Stimulated activated naive B cell treated with anti-CD40 and anti-IgM and Interleukin-4, amounts not matched to agents 10 μg/mL and 1 μg/mL and 100 μg/mL, for 72 hours (primary cell): ENCODE measurements around the gene GIPC2.
"Not testable (repeated sequence)": the region's sequence is repeated elsewhere in the genome, so short reads cannot be mapped to it uniquely, and the experiment has no call there.

Experiments used
- ATAC-seq, 2 donors: fragments of 150-1000 bp; cut with Tn5 transposase; replicated peaks; 2 replicates each; pipeline ENCODE4 v1.10.0; 2021; ENCODE audit warnings: moderate library complexity in 1 of 2
- DNase-seq: peaks from one replicate; pipeline ENCODE4 v3.0.0; 2021
- H3K27ac Mint-ChIP-seq: one replicate; pipeline ENCODE4 v1.8.0; 2022; ENCODE audit warnings: mild to moderate bottlenecking, mixed read lengths
- H3K27me3 Mint-ChIP-seq, 2 donors: one replicate each; pipeline ENCODE4 v1.8.0; 2022; ENCODE audit warnings: mixed read lengths in 2 of 2
- H3K36me3 Mint-ChIP-seq, 2 donors: one replicate each; pipeline ENCODE4 v1.8.0; 2022; ENCODE audit warnings: mixed read lengths in 2 of 2, mild to moderate bottlenecking in 1 of 2
- H3K4me1 Mint-ChIP-seq, 2 donors: one replicate each; pipeline ENCODE4 v1.8.0; 2022; ENCODE audit warnings: mixed read lengths in 2 of 2, mild to moderate bottlenecking in 1 of 2
- H3K4me3 Mint-ChIP-seq, 2 donors: one replicate each; pipeline ENCODE4 v1.8.0; 2022; ENCODE audit warnings: mild to moderate bottlenecking in 2 of 2, mixed read lengths in 2 of 2, moderate library complexity in 1 of 2
- H3K9me3 Mint-ChIP-seq, 2 donors: one replicate each; pipeline ENCODE4 v1.8.0; 2022; ENCODE audit warnings: mixed read lengths in 2 of 2, mild to moderate bottlenecking in 1 of 2

The GIPC2 gene

DNA sequence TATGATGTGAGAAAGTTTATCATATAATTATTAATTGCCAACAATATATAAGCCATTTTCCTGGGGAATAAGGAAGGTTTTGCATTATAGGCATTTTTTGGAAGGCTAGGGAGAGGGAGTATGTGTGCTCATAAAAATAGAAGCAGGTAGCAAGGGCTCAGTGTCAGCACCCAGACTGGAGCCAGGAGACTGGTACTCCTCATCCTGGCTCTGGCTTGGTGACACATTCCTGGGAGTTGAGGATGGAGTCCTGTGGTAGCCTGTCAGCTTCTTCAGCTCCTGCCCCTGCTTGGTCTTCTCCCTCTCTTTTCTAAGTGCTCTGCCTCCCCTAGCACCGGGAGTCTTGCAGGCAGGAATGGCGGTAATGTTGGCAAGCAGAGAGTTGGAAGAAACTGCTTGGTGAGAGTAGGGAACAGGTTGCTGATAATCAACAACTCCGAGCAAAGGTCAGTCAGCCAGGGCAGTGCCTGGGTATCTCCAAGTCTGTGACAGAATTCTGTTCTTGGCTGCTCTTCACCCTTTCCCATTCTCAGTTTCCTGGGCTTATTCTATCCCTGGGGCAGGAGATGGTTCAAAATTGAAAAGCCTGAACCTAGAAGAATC, 23.0 kb downstream of the GIPC2 start:
- Mint-ChIP-seq H3K27me3 (peaks cover 6 to 7% of the 10 kb centered on the region in 2 donors), H3K9me3 (no peaks in the 10 kb centered on the region), H3K36me3 (no peaks in the 10 kb centered on the region), H3K4me3 (no peak overlapping the region), H3K4me1 (peaks cover 0 to 5% of the 10 kb centered on the region in 2 donors), H3K27ac (no peak overlapping the region)
- DNase-seq (no peak), ATAC-seq (no peak)

DNA sequence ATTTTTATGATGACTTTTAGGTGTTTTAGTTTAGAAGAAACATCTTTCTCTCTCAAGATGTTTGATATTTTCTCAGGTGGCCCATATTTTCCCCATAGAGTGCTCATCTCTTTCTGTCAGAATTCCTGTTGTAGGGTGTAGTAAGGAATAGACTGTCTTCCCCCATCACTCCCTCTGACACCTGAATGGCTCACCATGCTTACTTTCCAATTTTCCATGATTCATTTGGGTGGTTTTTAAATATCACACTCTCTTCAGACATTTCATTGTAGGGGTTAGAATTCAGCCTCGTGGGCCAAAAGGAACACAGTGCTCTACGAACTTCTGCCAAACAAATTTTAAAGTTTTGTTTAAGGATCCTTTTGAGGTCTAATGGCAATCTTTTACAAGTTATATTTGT, 24.0 kb downstream of the GIPC2 start:
- DNase-seq (no peak), ATAC-seq (no peak)
- Mint-ChIP-seq H3K9me3 (no peaks in the 10 kb centered on the region), H3K36me3 (no peaks in the 10 kb centered on the region), H3K4me3 (no peak overlapping the region), H3K27me3 (peaks cover 6 to 7% of the 10 kb centered on the region in 2 donors), H3K4me1 (peaks cover 0 to 5% of the 10 kb centered on the region in 2 donors), H3K27ac (no peak overlapping the region)

DNA sequence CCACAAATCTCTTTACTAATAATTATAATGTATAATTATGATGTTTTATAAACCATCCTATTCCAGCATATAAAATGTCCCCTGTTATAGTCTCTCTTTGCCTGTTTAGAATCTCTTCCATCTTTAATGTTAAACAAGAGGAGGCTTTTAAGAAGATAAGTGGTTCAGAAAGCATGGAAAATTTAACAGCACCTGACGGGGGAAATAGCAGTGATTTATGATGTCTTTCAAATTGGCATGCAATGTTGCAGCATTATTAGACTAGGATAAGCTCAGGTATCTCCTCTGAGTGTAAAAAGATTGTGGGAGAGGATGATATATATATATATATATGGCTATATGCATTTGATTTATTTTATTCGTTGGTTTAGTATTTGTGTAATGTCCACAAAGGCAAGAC, 24.4 kb downstream of the GIPC2 start:
- ATAC-seq (no peak), DNase-seq (no peak)
- Mint-ChIP-seq H3K36me3 (no peaks in the 10 kb centered on the region), H3K9me3 (no peaks in the 10 kb centered on the region), H3K27me3 (peaks cover 6 to 7% of the 10 kb centered on the region in 2 donors), H3K4me1 (peaks cover 0 to 5% of the 10 kb centered on the region in 2 donors), H3K27ac (no peak overlapping the region), H3K4me3 (no peak overlapping the region)

DNA sequence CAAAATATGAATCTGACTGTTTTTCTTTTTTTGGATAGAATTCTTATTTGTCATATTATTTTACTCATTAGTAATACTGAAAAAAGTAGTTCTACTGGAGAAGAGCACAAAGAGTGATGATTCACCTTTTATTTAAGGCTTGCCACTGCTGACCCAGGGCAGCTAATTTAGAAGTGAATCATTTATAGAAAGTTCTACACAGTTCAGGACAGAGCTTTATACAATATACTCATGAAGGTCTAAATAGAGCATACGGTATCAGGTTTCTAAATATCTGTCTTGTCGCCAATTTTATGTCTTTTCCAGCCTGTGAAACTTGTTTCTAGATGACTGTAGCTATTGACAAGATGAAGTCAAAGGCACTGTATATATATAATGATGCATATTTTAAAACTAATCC, 25.0 kb downstream of the GIPC2 start:
- no peak overlapping the region for H3K4me3 Mint-ChIP-seq
- peaks cover 6 to 7% of the 10 kb centered on the region in 2 donors for H3K27me3 Mint-ChIP-seq
- ATAC-seq, result peak in 1 of 2 donors; percentile 47
- peaks cover 0 to 5% of the 10 kb centered on the region in 2 donors for H3K4me1 Mint-ChIP-seq
- no peaks in the 10 kb centered on the region for H3K9me3 Mint-ChIP-seq
- no peaks in the 10 kb centered on the region for H3K36me3 Mint-ChIP-seq
- H3K27ac Mint-ChIP-seq, result no peak overlapping the region
- DNase-seq, result no peak

DNA sequence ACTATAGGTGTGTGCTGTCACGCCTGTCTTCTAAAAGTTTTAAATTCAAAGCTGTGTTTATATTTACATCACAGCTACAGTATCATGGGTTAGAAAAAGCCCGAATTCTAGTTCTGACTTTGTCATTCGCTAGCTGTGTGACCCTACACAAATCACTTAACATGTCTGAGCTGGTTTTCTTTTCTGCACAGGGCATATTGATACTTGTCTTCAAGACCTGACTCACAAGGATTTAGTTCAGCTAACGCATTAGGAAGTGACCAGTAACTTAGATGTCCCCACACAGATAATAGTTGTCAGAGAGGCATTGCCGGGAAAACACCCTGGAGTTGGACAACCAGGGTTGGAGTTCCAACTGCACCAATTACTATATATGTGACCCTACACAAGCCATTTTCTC, 25.9 kb downstream of the GIPC2 start:
- Mint-ChIP-seq H3K27ac (no peak overlapping the region), H3K36me3 (no peaks in the 10 kb centered on the region), H3K9me3 (no peaks in the 10 kb centered on the region), H3K27me3 (peaks cover 6 to 7% of the 10 kb centered on the region in 2 donors), H3K4me1 (peaks cover 0 to 5% of the 10 kb centered on the region in 2 donors), H3K4me3 (no peak overlapping the region)
- DNase-seq (no peak), ATAC-seq (no peak)

DNA sequence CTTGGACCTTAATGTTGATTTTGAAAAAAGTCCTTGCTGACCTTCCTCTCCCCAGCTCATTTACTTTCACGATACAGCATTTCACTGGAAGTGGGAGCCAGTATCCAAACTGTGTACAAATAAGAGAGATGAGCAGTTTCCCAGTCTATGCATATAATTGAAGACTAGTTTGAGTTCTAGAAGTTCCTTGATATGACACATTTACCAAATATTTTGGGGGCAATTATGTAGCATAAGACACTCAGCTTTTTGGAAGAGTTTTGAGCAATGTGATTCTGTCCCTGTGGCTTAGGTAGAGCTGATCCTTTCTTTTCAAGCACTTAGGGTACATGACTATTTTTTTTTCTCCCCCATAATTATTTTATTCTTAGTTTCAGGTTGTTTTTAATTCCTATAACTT, 26.4 kb downstream of the GIPC2 start:
- DNase-seq (no peak), ATAC-seq (no peak)
- no peaks in the 10 kb centered on the region for H3K9me3 Mint-ChIP-seq
- peaks cover 6 to 7% of the 10 kb centered on the region in 2 donors for H3K27me3 Mint-ChIP-seq
- H3K4me3 Mint-ChIP-seq, result no peak overlapping the region
- no peaks in the 10 kb centered on the region for H3K36me3 Mint-ChIP-seq
- H3K4me1 Mint-ChIP-seq, result peaks cover 0 to 5% of the 10 kb centered on the region in 2 donors
- no peak overlapping the region for H3K27ac Mint-ChIP-seq

DNA sequence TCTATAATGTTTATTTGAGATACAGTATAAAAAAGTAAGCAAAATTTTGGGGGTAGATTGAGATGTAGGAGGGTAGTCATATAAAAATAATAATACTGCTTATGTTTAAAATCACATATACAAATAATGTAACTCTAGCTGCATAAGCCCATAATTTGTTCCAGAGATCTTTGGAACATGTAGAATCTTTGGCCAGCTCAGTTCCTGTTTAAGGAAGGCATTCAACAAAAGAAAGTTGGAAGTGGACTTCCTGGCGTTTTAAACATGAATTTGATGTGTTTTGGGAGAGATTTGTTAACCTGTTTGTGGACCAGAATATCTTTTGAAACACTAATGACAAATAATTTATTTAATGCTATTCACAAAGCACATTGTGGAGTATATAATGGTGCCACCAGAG, 27.7 kb downstream of the GIPC2 start:
- H3K27ac Mint-ChIP-seq, result no peak overlapping the region
- no peaks in the 10 kb centered on the region for H3K9me3 Mint-ChIP-seq
- no peak for DNase-seq
- H3K27me3 Mint-ChIP-seq, result peaks cover 6 to 7% of the 10 kb centered on the region in 2 donors
- ATAC-seq, result no peak
- peaks cover 0 to 5% of the 10 kb centered on the region in 2 donors for H3K4me1 Mint-ChIP-seq
- H3K4me3 Mint-ChIP-seq, result no peak overlapping the region
- H3K36me3 Mint-ChIP-seq, result no peaks in the 10 kb centered on the region

DNA sequence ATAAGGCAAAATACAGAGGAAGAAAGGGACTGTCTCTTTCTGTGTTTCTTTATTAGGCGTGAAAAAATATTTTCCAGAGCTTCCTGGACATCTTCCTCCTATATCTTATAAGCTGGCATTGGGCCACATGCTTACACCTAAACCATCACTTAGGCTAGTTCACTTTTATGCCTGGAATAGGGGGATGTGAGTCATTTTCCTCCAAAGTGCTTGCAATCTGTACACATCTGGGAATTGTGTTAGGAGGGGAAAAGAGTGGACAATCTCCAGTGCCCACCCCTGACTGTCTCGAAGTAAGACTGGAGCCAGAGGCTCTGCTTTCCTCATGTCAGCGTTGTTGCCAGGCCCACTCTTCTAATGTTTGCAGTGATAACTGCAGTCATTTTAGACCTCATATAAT, 29.9 kb downstream of the GIPC2 start:
- Mint-ChIP-seq H3K4me1 (peaks cover 4 to 6% of the 10 kb centered on the region in 2 donors), H3K27ac (no peak overlapping the region), H3K27me3 (peaks cover 0 to 6% of the 10 kb centered on the region in 2 donors), H3K9me3 (no peaks in the 10 kb centered on the region), H3K36me3 (no peaks in the 10 kb centered on the region), H3K4me3 (no peak overlapping the region)
- ATAC-seq (no peak), DNase-seq (no peak)

DNA sequence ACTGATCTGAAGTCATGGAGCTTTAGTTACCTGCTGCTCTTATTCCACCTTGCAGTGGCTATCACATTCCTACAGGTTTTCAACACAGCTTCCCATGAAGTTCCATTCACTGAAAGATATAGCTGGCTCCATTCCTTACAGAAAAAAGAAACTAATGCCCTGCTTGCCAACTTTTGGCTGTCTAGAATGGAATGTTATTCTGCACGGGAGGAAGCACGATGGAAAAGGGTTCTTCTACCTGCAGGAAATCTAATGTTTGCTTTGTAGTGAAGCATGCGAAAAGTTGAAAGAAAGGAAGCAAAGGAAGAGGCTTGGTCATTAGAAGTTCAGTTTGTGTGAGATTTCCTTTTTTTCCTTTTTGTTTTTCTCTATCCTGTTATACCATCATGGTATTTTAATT, 32.6 kb downstream of the GIPC2 start:
- H3K36me3 Mint-ChIP-seq, result no peaks in the 10 kb centered on the region
- DNase-seq, result no peak
- peaks cover 0 to 1% of the 10 kb centered on the region in 2 donors for H3K9me3 Mint-ChIP-seq
- H3K4me1 Mint-ChIP-seq, result peaks cover 4 to 10% of the 10 kb centered on the region in 2 donors
- no peak overlapping the region for H3K27ac Mint-ChIP-seq
- no peak overlapping the region for H3K4me3 Mint-ChIP-seq
- ATAC-seq, result no peak
- no peaks in the 10 kb centered on the region for H3K27me3 Mint-ChIP-seq

DNA sequence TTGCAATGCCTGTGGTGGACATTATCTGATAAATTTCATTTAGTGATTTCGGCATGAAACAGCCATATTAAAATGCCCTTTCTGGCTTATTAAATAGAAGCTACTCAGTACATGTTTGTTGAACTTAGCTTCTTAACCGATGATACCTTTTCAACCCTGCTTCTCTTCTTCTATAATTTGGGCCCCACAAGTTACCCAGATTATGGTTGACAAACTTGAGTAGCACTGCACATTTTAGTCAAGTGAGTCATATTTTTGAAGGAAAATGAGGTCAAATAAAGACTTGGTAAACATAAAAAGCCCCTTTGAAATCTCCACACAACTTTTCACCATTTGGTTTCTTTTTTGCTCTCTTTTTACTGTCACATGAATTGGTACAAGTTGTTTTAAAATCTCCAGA, 33.8 kb downstream of the GIPC2 start:
- Mint-ChIP-seq H3K36me3 (no peaks in the 10 kb centered on the region), H3K27me3 (no peaks in the 10 kb centered on the region), H3K27ac (no peak overlapping the region), H3K4me1 (peaks cover 6 to 13% of the 10 kb centered on the region in 2 donors), H3K9me3 (peaks cover 0 to 3% of the 10 kb centered on the region in 2 donors), H3K4me3 (no peak overlapping the region)
- no peak for DNase-seq
- peak in 1 of 2 donors; percentile 34 for ATAC-seq

DNA sequence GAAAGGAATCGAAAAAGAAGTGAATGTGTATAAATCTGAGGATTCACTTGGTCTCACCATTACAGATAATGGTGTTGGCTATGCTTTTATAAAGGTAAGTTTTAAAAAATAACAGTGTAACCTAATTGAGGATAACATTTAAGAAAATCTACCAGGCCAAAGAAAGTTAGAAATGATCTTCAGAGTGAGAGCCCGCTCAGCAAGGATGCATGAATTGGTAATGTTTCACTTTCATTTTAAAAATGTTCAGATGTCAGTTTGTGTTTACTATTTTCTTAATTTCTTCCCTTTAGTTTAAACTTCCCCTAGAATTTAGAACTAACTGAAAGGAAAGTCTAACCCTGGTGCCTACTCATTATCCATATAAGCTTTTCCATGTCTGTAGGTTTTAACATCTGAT, 35.0 kb downstream of the GIPC2 start:
- ATAC-seq (no peak), DNase-seq (no peak)
- no peak overlapping the region for H3K27ac Mint-ChIP-seq
- no peaks in the 10 kb centered on the region for H3K27me3 Mint-ChIP-seq
- H3K9me3 Mint-ChIP-seq, result peaks cover 6 to 9% of the 10 kb centered on the region in 2 donors
- peaks cover 0 to 6% of the 10 kb centered on the region in 2 donors for H3K36me3 Mint-ChIP-seq
- peak overlapping the region; percentile 8 to 13 for H3K4me3 Mint-ChIP-seq
- peaks cover 15 to 24% of the 10 kb centered on the region in 2 donors for H3K4me1 Mint-ChIP-seq

DNA sequence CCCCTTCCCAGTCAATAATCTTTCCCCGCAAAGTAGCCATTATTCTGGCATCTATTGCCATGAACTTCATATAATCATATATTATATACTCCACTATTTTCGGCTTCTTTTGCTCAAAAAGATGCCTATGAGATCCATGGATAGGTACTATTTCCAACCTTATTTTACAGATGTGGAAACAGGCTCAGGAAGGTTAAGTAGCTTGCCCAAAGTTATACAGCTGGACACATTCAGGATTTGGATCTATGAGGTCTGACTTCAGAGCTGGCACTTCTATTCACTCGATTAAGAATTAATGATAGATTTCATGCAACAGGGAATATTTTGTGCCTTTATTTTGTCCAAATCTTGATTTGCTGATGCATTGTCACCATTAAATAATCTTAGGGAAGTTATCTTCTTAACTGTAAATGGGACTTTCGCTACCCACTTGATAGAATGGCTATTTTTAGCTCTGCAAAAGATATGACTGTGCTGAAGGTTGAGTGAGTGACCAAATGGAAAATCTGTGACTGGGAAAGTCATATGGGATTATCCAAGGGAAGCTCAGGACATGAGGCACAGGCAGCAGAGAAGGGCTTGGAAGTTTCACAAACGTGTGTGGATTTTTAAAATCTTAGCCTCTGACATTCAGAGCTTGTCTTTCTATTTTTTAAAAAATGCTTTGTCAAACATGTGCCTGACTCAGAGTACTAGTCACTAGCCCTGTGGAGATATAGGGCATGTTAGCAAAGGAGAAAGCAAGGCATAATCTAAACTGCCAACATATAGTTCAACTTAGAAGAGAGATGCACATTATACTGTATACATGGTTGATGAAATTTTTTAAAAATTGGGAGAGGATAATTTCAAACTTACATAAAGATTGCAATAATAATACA, 36.5 kb downstream of the GIPC2 start:
- no peak overlapping the region for H3K4me3 Mint-ChIP-seq
- peaks cover 2 to 17% of the 10 kb centered on the region in 2 donors for H3K36me3 Mint-ChIP-seq
- H3K27ac Mint-ChIP-seq, result no peak overlapping the region
- DNase-seq, result no peak
- peaks cover 19% of the 10 kb centered on the region in 2 donors for H3K9me3 Mint-ChIP-seq
- H3K27me3 Mint-ChIP-seq, result peaks cover 0 to 6% of the 10 kb centered on the region in 2 donors
- H3K4me1 Mint-ChIP-seq, result peaks cover 15 to 24% of the 10 kb centered on the region in 2 donors
- ATAC-seq, result no peak

DNA sequence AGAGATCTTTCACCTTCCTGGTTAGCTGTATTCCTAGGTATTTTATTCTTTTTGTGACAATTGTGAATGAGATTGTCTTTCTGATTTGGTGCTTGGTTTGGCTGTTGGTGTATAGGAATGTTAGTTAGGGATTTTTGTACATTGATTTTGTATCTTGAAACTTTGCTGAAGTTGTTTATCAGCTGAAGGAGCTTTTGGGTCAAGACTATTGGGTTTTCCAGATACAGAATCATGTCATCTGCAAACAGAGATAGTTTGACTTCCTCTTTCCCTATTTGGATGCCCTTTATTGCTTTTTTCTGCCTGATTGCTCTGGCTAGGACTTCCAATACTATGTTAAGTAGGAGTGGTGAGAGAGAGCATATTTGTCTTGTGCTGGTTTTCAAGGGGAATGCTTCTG, 38.9 kb downstream of the GIPC2 start:
- not testable (repeated sequence) for DNase-seq, H3K27ac Mint-ChIP-seq, H3K27me3 Mint-ChIP-seq, H3K4me3 Mint-ChIP-seq, ATAC-seq
- H3K4me1 Mint-ChIP-seq, result peaks cover 13 to 24% of the 10 kb centered on the region in 2 donors
- peaks cover 2 to 17% of the 10 kb centered on the region in 2 donors for H3K36me3 Mint-ChIP-seq
- peaks cover 19 to 22% of the 10 kb centered on the region in 2 donors for H3K9me3 Mint-ChIP-seq

DNA sequence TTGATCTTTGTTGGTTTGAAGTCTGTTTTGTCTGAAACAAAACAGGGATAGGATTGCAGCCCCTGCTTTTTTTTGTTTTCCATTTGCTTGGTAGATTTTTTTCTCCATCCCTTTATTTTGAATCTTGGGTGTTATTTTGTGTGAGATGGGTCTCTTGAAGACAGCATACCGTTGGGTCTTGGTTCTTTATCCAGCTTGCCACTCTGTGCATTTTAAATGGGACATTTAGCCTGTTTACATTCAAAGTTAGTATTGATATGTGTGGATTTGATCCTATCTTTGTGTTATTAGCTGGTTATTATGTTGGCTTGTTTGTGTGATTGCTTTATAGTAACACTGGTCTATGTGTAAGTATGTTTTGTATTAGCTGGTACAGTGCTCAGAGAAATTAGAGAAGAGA, 40.9 kb downstream of the GIPC2 start:
- Mint-ChIP-seq H3K27ac (no peak overlapping the region), H3K4me1 (peaks cover 11 to 14% of the 10 kb centered on the region in 2 donors), H3K36me3 (peaks cover 2 to 17% of the 10 kb centered on the region in 2 donors), H3K4me3 (no peak overlapping the region), H3K27me3 (peaks cover 4 to 6% of the 10 kb centered on the region in 2 donors), H3K9me3 (peaks cover 19 to 22% of the 10 kb centered on the region in 2 donors)
- ATAC-seq, result no peak
- DNase-seq, result no peak

DNA sequence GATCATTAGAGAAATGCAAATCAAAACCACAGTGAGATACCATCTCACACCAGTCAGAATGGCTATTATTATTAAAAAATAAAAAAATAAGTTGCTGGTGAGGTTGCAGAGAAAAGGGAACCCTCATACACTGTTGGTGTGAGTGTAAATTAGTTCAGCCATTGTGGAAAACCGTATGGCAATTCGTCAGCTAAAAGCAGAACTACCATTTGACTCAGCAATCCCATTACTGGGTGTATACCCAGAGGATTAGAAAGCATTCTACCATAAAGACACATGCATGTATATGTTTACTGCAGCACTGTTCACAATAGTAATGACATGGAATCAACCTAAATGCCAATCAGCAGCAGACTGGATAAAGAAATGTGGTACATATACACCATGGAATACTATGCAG, 42.2 kb downstream of the GIPC2 start:
- peaks cover 2 to 17% of the 10 kb centered on the region in 2 donors for H3K36me3 Mint-ChIP-seq
- peaks cover 19 to 22% of the 10 kb centered on the region in 2 donors for H3K9me3 Mint-ChIP-seq
- H3K27ac Mint-ChIP-seq, result no peak overlapping the region
- ATAC-seq, result peak; percentile 55 to 64
- H3K27me3 Mint-ChIP-seq, result peaks cover 4 to 6% of the 10 kb centered on the region in 2 donors
- no peak for DNase-seq
- no peak overlapping the region for H3K4me3 Mint-ChIP-seq
- H3K4me1 Mint-ChIP-seq, result peaks cover 11 to 14% of the 10 kb centered on the region in 2 donors
